Ovary (tissue), 9 donors: ENCODE results near the gene COL21A1. TPM values are rescaled to one million over a fixed set of nuclear protein-coding genes. Genes with fewer than 3 reads are reported as not detected.

Experiments
- DNase-seq, 5 donors: peaks; one replicate each; pipeline ENCODE4 v3.0.0-alpha.2; 2019 to 2020
- H3K27ac ChIP-seq, 2 donors: fragments of 200-600 bp; one replicate each; pipeline versions ENCODE4 v1.5.1 to v1.8.0; 2019 to 2022
- H3K27me3 ChIP-seq: fragments of 200-600 bp; one replicate; pipeline ENCODE4 v1.8.0; 2022
- H3K36me3 ChIP-seq: fragments of 200-600 bp; sonication (generic); one replicate; pipeline ENCODE4 v1.5.1; 2019
- H3K4me1 ChIP-seq: one replicate; pipeline ENCODE4 v1.8.1; 2013; ENCODE audit warnings: mild to moderate bottlenecking, moderate library complexity; ENCODE audit not compliant: insufficient read depth
- H3K4me3 ChIP-seq: fragments of 200-600 bp; sonication (generic); one replicate; pipeline ENCODE4 v1.5.1; 2017
- H3K9me3 ChIP-seq, 2 donors: fragments of 200-600 bp in 1 of 2; sonication (generic) in 1 of 2; one replicate each; pipeline versions ENCODE4 v1.5.1 to v1.8.1; 2013 to 2019; ENCODE audit warnings: mild to moderate bottlenecking in 1 of 2, moderate library complexity in 1 of 2
- EP300 ChIP-seq: sonication (generic); formaldehyde crosslinking; IDR thresholded peaks from one replicate; pipeline ENCODE4 v1.6.1; 2017; ENCODE audit warnings: antibody characterized with exemption
- POLR2A ChIP-seq: fragments of 450-650 bp; IDR thresholded peaks from one replicate; pipeline ENCODE4 v1.6.1; 2017; ENCODE audit warnings: antibody characterized with exemption, mild to moderate bottlenecking, moderate library complexity
- WGBS, 3 donors: extraction: QIAGEN DNeasy Blood & Tissue Kit in 1 of 3; methylation state at CpG; one replicate each; pipeline versions ENCODE4 v1.1.5 to v1.1.7; 2013 to 2017; 5-methylcytosine and 5-hydroxymethylcytosine counted together
- intact Hi-C, 4 donors: fragments of 100-400 bp; cut with DNase I; formaldehyde crosslinking; loops; one replicate each; pipeline versions ENCODE4 v1.11.0 to v1.15.1; 2022 to 2023
- polyA plus RNA-seq, 2 donors: library from polyadenylated mRNA; stranded (reverse); fragments of 200-250 nt in 1 of 2; fragments of 350-450 nt in 1 of 2; fragmentation: Illumina TruSeq in 1 of 2; extraction: RNeasy Lipid Tissue Mini Kit (QIAGEN cat#74804) in 1 of 2; gene quantifications; one replicate each; pipeline ENCODE4 v1.2.3, GENCODE V29; 2013 to 2014
- total RNA-seq, 7 donors: library from RNA; depleted of rRNA in 2 of 7; stranded (reverse); fragments of >200 nt in 2 of 7; fragmentation: NEBNext Ultra II Directional in 3 of 7; extraction: Animal tissue kit (Norgen Biotek cat#: 25700) in 3 of 7; gene quantifications; one replicate each; pipeline versions ENCODE4 v1.1.0 to v1.2.4, GENCODE V29; 2016 to 2023
- TF ChIP-seq, protein P1 (sequence below), 3 donors: fragments of 450-650 bp in 2 of 3; fragments of 200-600 bp in 1 of 3; IDR thresholded peaks; one replicate each; pipeline versions ENCODE4 v1.5.1 to v1.8.0; 2016 to 2022; ENCODE audit warnings: antibody characterized with exemption in 3 of 3, mild to moderate bottlenecking in 1 of 3
- donor health status: DM: no; HTN: no; CAD: no; lungs with moderate emphysema.
- donor health status: DM: no; HTN: no; CAD: no.
- donor health status: Bipolar disorder and iron deficiency.
- donor health status: DM: yes; HTN: yes; CAD: no.
- donor health status: DM: no; HTN: no; CAD: no.
- donor health status: DM: yes; HTN: yes; CAD: no.

Gene COL21A1
- total and polyA plus RNA-seq, 9 donors, result 2.5 to 15.7 (median 4.0) TPM

GRCh38 chr6:56211724-56212123 lies 35.7 kb downstream of the COL21A1 start:
- no peak overlapping the region for H3K27ac ChIP-seq
- no peaks in the 10 kb centered on the region for H3K9me3 ChIP-seq
- 46 to 74% (median 47%) methylated on average over 2 of the region's 2 CpGs for WGBS, 3 donors
- intact Hi-C loops, result no loop called here
- TF ChIP-seq EP300 (no peak), POLR2A (no peak)
- TF ChIP-seq, protein P1, sequence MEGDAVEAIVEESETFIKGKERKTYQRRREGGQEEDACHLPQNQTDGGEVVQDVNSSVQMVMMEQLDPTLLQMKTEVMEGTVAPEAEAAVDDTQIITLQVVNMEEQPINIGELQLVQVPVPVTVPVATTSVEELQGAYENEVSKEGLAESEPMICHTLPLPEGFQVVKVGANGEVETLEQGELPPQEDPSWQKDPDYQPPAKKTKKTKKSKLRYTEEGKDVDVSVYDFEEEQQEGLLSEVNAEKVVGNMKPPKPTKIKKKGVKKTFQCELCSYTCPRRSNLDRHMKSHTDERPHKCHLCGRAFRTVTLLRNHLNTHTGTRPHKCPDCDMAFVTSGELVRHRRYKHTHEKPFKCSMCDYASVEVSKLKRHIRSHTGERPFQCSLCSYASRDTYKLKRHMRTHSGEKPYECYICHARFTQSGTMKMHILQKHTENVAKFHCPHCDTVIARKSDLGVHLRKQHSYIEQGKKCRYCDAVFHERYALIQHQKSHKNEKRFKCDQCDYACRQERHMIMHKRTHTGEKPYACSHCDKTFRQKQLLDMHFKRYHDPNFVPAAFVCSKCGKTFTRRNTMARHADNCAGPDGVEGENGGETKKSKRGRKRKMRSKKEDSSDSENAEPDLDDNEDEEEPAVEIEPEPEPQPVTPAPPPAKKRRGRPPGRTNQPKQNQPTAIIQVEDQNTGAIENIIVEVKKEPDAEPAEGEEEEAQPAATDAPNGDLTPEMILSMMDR (IDR thresholded peaks at IDR 0.05), result no peak
- DNase-seq, result no peak
- H3K27me3 ChIP-seq, result no peaks in the 10 kb centered on the region
- H3K36me3 ChIP-seq, result no peaks in the 10 kb centered on the region
- H3K4me3 ChIP-seq, result no peak overlapping the region
- H3K4me1 ChIP-seq, result no peaks in the 10 kb centered on the region

DNA sequence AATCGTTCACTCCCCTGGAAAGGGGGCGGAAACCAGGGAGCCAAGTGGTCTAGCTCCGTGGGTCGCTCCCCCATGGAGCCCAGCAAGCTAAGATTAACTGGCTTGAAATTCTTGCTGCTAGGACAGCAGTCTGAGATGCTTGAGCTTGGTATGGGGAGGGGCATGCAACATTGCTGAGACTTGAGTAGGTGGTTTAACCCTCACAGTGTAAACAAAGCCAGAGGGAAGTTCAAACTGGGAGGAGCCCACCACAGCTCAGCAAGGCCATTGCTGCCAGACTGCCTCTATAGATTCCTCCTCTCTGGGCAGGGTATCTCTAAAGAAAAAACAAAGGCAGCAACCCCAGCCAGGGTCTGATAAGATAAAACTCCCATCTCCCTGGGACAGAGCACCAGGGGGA lies 43.2 kb downstream of the COL21A1 start:
- Histone ChIP-seq H3K4me3 (no peak overlapping the region), H3K36me3 (no peaks in the 10 kb centered on the region), H3K4me1 (no peaks in the 10 kb centered on the region), H3K27ac (no peak overlapping the region), H3K27me3 (no peaks in the 10 kb centered on the region), H3K9me3 (no peaks in the 10 kb centered on the region)
- 87 to 97% (median 91%) methylated on average over 4 of the region's 4 CpGs for WGBS, 3 donors
- TF ChIP-seq, protein P1 (IDR thresholded peaks at IDR 0.05), result no peak
- TF ChIP-seq EP300, result no peak
- intact Hi-C loops, result no loop called here
- DNase-seq, result no peak

- intact Hi-C loops, result no loop called here
- WGBS, 3 donors, result 93 to 94% (median 94%) methylated on average over 3 of the region's 3 CpGs
Measured at GRCh38 chr6:56199956-56200355, 47.4 kb downstream of the COL21A1 start.

GRCh38 chr6:56193846-56194245 lies 53.5 kb downstream of the COL21A1 start:
- WGBS, 3 donors, result 95 to 97% (median 96%) methylated on average over 5 of the region's 5 CpGs
- intact Hi-C loops, result no loop called here
- H3K4me1 ChIP-seq, result no peaks in the 10 kb centered on the region
- H3K9me3 ChIP-seq, result no peaks in the 10 kb centered on the region
- no peak for DNase-seq
- no peak overlapping the region for H3K4me3 ChIP-seq
- TF ChIP-seq POLR2A (no peak), EP300 (no peak)
- TF ChIP-seq, protein P1 (IDR thresholded peaks at IDR 0.05), result no peak
- H3K36me3 ChIP-seq, result no peaks in the 10 kb centered on the region
- H3K27ac ChIP-seq, result no peak overlapping the region
- H3K27me3 ChIP-seq, result no peaks in the 10 kb centered on the region

More at GRCh38 chr6:56199956-56200355, 47.4 kb downstream of the COL21A1 start:
- H3K4me1 ChIP-seq, result no peaks in the 10 kb centered on the region
- H3K36me3 ChIP-seq, result no peaks in the 10 kb centered on the region
- no peak overlapping the region for H3K4me3 ChIP-seq
- TF ChIP-seq EP300 (no peak), POLR2A (no peak)
- TF ChIP-seq, protein P1 (IDR thresholded peaks at IDR 0.05), result no peak
- H3K27ac ChIP-seq, result no peak overlapping the region
- no peaks in the 10 kb centered on the region for H3K27me3 ChIP-seq
- H3K9me3 ChIP-seq, result no peaks in the 10 kb centered on the region
- no peak for DNase-seq
